NB4 (cell line): ENCODE measurements around the gene GRIK4.

Experiments
- MYC ChIP-seq: IDR thresholded peaks from 2 replicates; pipeline ENCODE4 v1.6.1; 2011; ENCODE audit warnings: low read depth, low read length
- TF ChIP-seq, protein P1 (sequence below): IDR thresholded peaks from one replicate; pipeline ENCODE4 v1.5.1; 2012; ENCODE audit warnings: low read depth, low read length

GRCh38 chr11:120898568-120898967, 387.0 kb downstream of the GRIK4 start:
- TF ChIP-seq, protein P1, sequence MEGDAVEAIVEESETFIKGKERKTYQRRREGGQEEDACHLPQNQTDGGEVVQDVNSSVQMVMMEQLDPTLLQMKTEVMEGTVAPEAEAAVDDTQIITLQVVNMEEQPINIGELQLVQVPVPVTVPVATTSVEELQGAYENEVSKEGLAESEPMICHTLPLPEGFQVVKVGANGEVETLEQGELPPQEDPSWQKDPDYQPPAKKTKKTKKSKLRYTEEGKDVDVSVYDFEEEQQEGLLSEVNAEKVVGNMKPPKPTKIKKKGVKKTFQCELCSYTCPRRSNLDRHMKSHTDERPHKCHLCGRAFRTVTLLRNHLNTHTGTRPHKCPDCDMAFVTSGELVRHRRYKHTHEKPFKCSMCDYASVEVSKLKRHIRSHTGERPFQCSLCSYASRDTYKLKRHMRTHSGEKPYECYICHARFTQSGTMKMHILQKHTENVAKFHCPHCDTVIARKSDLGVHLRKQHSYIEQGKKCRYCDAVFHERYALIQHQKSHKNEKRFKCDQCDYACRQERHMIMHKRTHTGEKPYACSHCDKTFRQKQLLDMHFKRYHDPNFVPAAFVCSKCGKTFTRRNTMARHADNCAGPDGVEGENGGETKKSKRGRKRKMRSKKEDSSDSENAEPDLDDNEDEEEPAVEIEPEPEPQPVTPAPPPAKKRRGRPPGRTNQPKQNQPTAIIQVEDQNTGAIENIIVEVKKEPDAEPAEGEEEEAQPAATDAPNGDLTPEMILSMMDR: no peak
- no peak for TF ChIP-seq MYC
